ENCODE data around the gene LIN7A. TPM values are rescaled to one million over a fixed set of nuclear protein-coding genes. Genes with fewer than 3 reads are reported as not detected.
A peak's percentile ranks its signal among the peaks of the same experiment; 100 is the strongest.
"Not testable (repeated sequence)": the region's sequence is repeated elsewhere in the genome, so short reads cannot be mapped to it uniquely, and the experiment has no call there.

LIN7A gene
- total RNA-seq, 1 experiment from 2014 or later, result 0.21 TPM

DNA sequence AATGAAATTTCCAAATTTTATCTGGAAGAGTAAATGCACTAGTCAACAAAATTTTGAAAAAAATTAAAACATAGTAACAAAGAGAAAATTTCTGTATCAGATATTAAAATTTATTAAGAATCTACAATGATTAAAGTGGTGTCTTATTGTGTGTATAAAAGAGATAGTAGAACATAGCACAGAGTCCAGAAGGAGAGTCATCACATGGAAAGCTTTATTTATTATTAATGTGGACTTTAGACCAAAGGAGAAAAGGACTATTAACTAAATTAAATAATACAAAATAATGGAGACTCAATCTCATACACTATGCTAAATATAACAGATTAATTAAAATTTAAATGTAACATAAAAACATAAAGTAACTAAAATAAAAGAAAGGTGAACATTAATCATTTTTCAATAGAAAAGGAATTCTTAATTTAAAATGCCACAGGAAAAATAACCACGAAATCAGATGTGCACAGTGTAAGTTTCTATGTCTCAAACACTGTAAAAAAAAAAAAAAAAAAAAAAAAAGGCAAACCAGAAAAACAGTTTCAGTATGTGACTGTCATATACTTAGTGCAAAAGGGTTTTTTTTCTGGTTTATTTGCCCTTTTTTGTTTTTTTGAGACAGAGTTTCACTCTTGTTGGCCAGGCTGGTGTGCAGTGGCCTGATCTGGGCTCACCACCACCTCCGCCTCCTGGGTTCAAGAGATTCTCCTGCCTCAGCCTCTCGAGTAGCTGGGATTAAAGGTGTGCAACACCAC is 125.6 kb downstream of the LIN7A start:
- DNase-seq (ENCODE audit: low spot score), result no peak

DNA sequence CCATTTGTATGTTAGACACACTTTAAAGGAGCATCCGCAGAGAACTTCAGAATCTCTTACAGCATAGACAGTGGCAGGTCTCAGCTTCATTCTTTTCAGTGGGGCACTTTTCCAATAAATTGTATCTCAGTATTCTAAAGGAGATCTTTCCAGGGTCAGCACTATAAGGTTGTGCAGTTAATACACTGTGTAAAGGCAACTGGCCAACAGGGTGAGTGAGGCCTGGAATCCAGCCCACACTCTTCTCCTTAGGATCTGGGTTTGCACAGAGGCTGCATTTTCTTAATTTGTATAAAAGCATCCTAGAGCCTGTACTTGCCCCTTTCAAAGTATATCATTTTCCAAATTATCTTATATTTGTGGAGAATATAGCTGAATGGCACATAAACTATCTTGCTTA is 126.9 kb downstream of the LIN7A start:
- no peak for DNase-seq (ENCODE audit: low spot score)

DNA sequence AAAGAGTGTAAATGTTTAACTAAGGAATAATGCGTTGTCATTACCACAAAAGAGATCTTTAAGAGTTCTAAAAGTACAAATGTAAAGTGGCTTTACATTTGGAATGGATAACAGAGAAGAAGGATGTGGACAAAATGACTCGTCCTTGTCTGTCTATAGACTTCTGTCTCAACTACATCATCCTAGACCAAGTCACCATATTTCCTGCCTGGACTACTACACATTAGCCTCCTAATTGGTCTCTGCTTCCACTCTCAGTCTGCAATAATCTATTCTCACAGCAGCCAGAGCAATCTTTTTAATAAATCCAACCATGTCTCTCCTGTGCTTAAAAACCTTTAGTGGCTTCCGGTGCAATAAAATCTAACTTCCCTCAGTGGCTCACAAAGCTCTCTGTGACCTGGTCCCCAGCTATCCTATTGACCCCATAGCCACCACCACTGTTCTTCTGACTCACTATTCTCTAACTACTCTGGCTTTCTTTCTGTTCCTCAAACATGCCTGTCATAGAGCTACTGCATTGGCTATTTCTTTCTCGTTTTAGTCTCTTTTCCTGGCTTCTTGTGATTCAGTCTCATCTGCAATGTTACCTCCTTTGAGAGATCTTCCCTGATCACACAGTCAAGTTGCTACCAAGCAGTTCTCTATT is 130.0 kb downstream of the LIN7A start:
- DNase-seq (ENCODE audit: low spot score), result no peak

DNA sequence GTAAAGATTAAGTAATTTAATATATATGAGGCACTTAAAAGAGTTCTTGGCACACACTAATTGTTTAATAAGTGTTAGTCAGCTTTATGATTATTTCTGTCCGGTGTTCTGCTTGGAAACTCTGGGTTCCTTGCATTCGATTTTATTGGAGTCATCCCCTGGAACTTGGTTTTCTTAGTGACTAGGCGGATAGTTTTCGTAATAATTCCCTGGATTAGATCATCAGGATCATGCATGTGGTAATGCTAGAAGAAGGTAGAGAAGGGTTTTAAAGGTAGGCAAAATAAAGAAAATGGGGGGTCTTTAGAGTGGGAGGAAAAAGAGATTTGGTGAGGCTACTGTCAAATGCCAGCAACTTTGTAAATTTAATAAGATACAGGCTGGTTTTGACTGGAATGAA is 132.6 kb downstream of the LIN7A start:
- DNase-seq (ENCODE audit: low spot score), result no peak

DNA sequence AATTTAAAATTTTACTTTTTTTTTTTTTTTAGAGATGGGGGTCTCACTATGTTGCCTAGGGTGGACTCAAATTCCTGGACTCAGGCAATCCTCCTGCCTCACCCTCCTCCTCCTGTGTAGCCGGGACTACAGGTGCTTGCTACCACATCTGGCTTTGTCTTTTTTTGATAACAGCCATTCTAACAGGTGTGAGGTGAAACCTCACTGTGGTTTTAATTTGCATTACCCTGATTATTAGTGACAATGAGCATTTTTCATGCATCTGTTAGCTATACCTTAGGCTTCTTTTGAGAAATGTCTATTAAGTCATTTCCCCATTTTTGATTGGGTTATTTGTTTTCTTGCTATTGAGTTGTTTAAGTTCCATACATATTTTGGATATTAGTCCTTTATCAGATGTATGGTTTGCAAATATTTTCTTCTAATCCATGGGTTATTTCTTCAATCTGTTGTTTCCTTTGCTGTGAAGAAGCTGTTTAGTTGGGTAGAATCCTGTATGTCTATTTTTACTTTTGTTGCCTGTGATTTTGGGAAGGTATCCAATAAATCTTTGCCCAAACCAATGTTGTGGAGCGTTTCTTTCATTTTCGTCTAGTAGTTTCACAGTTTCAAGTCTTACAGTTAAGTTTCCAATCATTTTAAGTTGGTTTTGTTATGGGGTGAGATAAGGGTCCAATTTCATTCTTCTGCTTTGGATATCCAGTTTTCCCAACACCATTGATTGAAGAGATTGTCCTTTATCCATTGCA is 134.9 kb downstream of the LIN7A start:
- DNase-seq (ENCODE audit: low spot score), result no peak

DNA sequence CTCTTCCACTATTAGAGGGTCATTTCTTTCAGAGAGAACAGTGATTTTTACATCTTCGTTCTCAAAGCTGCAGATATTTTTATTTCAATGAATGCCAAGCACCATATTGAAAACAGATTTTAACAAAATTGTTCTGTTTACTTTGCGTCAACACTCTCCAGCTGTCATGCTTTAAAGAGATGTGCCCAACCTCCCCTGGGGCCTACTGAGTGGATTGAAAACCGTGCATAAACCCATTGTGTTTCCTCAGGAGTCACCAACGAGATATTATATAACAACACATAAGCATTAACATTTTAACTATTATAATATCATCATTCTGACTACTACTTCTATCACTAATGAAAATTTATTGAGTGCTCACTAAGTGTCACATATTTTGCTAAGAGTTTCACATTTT is 139.5 kb downstream of the LIN7A start:
- no peak for DNase-seq (ENCODE audit: low spot score)

DNA sequence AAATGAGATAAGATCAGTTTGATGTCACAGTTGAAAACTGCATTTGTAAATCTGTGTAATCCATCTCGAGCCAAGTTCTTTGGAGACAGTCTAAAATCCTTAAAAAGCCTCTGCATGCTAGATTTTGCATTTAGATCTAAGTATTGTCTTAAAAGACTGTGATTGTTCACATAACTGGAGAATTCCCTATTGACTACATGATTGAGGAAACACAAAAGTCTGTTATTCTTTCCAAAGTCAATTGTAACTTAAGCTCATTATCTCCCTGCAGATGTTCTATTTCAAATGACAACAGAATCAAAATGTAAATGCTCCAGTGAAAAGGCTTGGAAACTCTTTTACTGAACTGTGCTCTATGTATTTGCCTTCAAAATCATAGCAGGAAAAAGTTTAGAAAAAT is 143.2 kb downstream of the LIN7A start:
- no peak for DNase-seq (ENCODE audit: low spot score)

DNA sequence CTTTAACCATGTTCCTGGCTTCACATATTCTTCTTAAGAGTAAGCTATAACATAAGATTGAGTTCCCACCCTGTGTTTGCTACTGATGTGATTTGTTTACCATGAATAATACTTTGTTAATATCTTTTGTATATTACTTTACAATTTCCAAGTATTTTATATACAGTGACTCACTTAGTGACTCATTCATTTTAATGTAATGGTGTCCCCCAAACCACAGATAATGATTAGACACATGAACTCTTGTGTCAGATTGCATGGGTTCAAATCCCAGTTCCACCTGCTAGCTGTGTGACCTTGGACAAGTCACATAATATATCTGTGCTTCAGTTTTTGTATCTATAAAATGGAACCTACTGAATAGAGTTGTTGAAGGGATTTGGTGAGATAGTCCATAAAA is 144.9 kb downstream of the LIN7A start:
- DNase-seq (ENCODE audit: low spot score), result no peak

DNA sequence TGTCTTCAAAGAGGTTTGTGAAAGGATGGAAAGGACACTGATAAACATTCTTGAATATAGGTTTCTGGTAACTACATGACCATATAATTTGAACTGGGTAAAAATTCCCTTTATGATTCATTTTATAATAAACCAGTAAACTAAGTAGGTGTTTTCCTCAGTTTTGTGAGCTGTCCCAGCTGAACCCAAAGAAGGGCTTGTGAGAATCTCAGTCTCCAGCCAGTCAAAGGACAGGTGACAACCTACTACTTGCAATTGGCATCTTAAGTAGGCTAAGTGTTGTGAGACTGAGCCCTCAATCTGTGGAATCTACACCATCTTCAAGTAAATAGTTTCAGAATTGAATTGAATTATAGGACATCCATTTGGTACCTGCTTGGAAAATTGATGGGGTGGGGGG is 145.9 kb downstream of the LIN7A start:
- DNase-seq (ENCODE audit: low spot score), result no peak

DNA sequence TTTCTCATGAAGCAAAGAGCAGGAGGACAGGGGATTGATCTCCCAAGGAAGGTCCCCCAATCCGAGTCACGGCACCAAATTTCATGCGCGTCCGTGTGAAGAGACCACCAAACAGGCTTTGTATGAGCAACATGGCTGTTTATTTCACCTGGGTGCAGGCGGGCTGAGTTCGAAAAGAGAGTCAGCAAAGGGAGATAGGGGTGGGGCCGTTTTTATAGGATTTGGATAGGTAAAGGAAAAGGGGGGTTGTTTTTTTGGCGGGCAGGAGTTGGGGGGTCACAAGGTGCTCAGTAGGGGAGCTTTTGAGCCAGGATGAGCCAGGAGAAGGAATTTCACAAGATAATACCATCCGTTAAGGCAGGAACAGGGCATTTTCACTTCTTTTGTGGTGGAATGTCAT is 149.3 kb downstream of the LIN7A start:
- not testable (repeated sequence) for DNase-seq (ENCODE audit: low spot score)

DNA sequence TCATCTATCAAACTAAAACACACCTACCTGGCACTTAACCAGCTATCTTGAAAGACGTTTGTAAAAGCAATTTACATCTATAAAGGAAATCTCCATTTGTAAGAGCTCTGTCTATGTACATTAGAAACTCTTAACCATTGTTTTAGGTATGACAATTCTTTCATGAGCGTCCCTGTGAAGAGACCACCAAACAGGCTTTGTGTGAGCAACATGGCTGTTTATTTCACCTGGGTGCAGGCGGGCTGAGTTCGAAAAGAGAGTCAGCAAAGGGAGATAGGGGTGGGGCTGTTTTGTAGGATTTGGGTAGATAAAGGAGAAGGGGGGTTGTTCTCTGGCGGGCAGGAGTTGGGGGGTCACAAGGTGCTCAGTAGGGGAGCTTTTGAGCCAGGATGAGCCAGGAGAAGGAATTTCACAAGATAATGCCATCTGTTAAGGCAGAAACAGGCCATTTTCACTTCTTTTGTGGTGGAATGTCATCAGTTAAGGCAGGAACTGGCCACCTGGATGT is 154.7 kb downstream of the LIN7A start:
- DNase-seq (ENCODE audit: low spot score), result not testable (repeated sequence)

DNA sequence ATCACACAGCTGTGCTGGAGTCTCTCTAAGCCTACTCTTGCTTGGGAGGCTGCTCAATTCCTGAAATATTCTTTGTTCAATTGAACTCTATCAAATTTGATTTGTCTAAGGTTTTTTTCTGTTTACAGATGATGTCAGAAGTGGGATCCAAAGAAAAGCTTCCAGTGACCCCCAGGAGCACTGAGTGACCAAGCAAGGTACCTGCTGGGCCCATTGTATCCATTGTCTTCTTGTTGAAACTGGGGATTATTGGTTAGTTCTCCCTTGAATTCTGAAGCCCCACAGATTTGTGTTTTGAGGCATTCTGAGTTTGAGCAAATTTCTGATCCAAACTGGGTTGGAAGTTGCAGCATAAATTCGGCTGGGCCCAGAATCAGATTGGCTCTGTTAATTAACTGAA is 156.4 kb downstream of the LIN7A start:
- no peak for DNase-seq (ENCODE audit: low spot score)

DNA sequence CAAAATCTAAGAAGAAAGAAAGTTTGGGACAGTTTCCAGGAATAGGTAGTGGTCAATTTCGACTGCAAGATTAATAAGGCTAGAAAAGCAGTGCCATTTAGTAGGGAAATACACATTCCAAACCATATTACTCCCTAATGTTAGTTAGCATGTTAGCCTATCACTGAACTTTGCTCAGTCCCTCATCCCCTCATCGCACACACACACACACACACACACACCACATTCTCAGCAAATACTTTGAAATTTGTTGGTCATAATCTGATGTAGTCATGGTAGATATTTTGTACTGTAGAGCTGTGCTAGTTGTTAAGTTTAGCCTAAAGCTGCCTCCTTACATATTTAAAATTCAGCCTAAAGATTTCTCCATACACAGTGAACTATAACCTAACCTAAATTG is 157.0 kb downstream of the LIN7A start:
- no peak for DNase-seq (ENCODE audit: low spot score)

DNA sequence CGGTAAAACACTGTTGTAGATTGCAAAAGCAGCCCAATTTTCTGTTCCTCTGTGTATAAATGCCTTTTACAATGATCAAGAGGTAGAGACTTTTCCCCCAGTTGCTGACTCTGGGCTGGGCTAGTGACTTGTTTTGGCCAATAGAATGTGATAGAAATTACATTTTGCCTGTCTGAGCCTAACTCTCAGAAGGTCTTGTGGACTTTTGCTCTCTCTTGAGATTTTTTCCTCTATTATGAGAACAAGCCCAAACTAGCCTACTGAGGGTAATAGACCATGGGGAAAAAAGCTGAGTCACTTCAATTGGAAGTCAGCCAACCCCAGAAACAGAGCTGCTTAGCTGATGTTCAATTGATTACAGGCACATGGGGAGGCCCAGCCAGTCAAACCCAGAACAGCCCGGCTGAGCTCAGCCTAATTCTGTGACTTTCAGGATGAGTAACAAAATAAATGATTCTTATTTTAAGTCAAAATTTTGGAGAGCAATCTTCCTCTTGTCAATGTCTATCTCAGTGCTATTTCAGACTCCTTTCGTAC is 159.7 kb downstream of the LIN7A start:
- DNase-seq (ENCODE audit: low spot score), result peak; percentile 48

DNA sequence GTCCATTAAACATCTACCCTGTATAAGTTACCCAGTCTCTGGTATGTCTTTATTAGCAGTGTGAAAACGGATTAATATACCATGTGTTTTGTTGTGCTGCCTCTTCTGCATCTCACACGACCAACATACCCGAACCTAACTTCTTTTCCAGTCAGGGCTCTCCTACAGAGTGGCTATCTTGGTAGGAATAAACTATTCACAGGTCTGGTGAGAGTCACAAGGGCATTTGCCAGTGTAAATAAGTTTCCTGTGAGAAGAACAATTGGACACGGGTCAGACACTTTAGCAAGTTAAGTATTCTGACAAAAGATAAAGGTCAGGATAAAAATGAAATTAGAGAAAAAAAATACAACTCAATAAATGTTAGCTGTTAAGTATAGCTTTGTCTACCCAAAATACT is 160.1 kb downstream of the LIN7A start:
- no peak for DNase-seq (ENCODE audit: low spot score)

DNA sequence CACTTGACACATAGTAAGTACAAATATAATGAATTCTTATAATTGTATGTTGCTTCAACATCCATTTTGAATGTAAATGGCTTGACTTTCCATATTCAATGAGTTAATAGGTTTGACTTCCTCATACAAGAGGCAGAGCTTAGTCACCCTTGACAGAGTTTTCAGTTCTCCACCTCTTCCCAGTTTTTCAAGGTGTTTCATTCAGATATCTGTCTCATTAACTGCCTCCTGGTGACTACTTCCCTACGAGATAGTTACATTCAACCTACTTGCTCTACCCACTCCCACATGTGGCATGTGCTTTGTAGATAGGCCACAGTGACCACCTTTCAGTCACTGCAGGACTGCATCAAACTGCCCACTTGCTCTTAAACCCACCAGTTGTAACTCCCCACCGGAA is 161.0 kb downstream of the LIN7A start:
- DNase-seq (ENCODE audit: low spot score), result no peak

DNA sequence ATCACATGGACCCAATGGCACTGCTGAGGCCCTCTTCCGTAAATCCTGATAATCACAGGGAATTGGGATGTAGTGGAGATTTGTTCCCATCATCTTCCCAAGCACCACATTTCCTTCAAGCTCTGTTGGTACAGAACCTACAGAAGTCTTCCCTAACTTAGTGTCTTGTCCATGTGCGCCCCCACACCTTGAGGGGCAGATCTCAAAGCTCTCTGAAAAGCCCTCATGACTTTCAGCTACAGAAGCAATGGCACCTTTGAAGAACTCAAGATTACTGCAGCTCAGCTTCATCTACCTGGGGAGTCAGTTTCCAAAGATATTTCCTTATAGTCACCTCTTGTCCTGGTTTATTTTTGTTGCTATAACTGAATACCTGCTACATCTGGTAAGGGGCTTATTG is 166.8 kb downstream of the LIN7A start:
- no peak for DNase-seq (ENCODE audit: low spot score)

DNA sequence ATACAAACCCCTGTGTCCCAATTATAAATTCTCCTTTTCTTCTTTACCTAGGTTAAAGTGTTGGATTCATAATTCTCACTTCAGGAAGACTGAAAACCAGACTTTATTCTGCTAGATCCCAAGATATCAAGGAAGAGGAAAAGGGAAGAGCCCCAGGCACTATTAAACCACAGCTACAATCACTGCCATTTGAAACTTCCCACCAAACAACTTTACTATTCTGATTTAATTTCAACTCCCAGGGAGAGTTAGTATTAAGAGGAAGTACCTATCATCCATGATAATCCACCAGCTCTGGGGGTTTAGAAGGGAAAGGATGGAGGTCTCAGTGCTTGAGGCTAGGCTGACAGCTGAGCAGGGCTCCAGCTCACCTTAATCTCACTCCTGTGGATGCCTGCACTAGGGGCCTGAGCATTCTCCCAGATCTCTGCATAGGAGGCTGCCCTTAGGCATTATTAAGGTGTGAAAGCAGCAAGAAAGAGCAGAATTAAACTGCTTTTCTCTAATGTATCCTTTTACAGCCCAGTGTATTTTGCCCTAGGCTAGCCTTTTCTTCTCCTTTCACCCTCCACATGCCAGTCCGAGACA is 168.1 kb downstream of the LIN7A start:
- no peak for DNase-seq (ENCODE audit: low spot score)

DNA sequence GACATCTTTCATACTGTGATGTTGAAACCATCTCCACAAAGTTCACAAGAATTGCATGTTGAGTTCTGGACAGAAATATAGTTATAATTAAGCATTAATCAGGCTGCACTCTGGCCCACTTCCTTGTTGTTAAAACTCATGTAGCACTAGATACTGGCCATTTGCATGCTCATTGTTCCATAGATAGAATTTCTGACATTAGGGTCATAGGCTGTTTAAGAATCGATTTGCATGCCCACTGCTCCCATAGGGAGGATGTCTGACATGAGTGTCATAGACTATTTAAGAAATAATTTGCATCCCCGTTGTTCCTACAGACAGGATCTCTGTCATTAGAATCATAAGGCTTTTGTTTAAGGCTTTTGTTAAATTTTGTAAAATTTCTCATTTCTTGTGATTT is 170.8 kb downstream of the LIN7A start:
- DNase-seq (ENCODE audit: low spot score), result no peak

DNA sequence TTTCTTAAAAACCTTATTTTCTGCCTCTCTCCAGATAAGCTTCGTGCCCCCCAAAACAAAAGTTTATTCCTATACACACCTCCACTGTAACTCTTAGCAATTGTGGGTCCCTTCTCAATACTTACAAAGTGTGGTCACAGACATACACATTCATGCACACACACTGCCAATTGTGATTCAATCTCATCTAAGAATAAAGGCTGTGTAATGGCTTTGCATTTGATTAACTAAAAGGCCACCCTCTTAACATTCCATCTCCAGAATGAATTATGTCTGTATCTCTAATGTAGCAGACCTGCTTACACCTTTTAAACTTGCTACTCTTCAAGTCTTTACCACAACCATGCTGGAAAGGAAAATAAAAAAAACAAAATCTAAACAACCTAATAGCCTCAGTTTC is 171.5 kb downstream of the LIN7A start:
- DNase-seq (ENCODE audit: low spot score), result no peak

DNA sequence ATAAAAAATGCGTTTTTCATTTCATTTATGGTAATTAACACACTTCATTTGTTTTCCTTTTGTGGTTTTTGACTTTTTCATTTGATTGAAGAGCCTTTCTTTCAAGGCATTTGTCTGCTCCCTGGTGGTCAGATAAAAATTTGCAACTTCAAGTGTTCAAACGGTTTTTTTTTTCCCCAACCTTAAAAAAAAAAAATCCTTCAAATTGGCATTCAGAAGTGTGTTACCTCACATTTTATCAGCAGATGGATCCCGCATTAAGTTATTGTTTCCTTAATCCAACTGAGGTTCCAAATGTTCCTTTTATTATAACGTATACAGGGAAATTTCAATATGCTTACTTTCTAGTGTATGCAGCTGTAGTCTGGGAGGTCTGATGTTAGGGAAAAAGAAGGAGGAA is 173.9 kb downstream of the LIN7A start:
- DNase-seq (ENCODE audit: low spot score), result peak; percentile 19

DNA sequence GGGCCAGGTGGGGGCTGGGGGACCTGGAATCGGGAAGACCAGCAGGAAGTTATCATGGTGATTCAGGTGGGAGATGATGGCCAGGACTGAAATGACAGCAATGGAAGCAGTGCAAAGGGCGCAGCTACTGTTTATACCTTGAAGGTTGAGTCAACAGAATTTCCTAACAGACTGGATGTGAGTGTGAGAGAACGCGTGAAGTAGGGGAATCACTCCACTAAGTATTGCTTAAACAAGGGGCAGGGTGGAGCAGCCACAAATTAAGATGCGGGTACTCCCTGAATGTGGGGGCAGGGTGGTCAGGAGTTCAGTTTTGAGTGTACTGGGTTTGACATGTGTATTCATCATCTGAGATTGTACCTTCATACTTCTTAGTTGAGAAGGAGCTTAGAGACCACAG is 175.9 kb downstream of the LIN7A start:
- DNase-seq (ENCODE audit: low spot score), result no peak

Data from A172 (cell line).